Kidney (tissue), 14 donors: ENCODE results near the gene PHF11. TPM values are rescaled to one million over a fixed set of nuclear protein-coding genes. Genes with fewer than 3 reads are reported as not detected.

Source experiments
- DNase-seq, 5 donors: peaks; one replicate each; pipeline ENCODE4 v3.0.0-alpha.2; 2013 to 2020
- FAIRE-seq: peaks from 2 replicates; lab custom pipeline; 2012; peaks lifted over from hg19 to GRCh38; lab: Jason Lieb, UNC
- H3K27ac ChIP-seq, 2 donors: one replicate each; pipeline ENCODE4 v1.7.0; 2013; ENCODE audit warnings: low read depth in 2 of 2, low read length in 2 of 2, inconsistent platforms in 1 of 2
- H3K27me3 ChIP-seq: one replicate; pipeline ENCODE4 v1.7.1; 2013; ENCODE audit warnings: low read length, inconsistent platforms; ENCODE audit not compliant: control insufficient read depth, insufficient read depth
- H3K36me3 ChIP-seq, 3 donors: one replicate each; pipeline versions ENCODE4 v1.7.0 to v1.7.1; 2013; ENCODE audit warnings: low read length in 3 of 3, control low read depth in 1 of 3, inconsistent platforms in 1 of 3; ENCODE audit not compliant: insufficient read depth in 3 of 3, control insufficient read depth in 2 of 3
- H3K4me1 ChIP-seq, 3 donors: one replicate each; pipeline versions ENCODE4 v1.7.0 to v1.7.1; 2013; ENCODE audit warnings: low read length in 3 of 3, inconsistent platforms in 1 of 3, low read depth in 1 of 3; ENCODE audit not compliant: control insufficient read depth in 2 of 3, insufficient read depth in 2 of 3
- H3K4me3 ChIP-seq, 3 donors: one replicate each; pipeline versions ENCODE4 v1.7.0 to v1.8.1; 2013; ENCODE audit warnings: low read length in 3 of 3, control low read depth in 1 of 3, inconsistent platforms in 1 of 3
- H3K9ac ChIP-seq, 3 donors: one replicate each; pipeline versions ENCODE4 v1.7.0 to v1.7.1; 2013; ENCODE audit warnings: low read length in 3 of 3, control low read depth in 1 of 3, inconsistent platforms in 1 of 3
- H3K9me3 ChIP-seq, 3 donors: one replicate each; pipeline versions ENCODE4 v1.7.0 to v1.7.1; 2013; ENCODE audit warnings: low read length in 3 of 3, control low read depth in 1 of 3, inconsistent platforms in 1 of 3; ENCODE audit not compliant: control insufficient read depth in 2 of 3, insufficient read depth in 1 of 3
- intact Hi-C: fragments of 100-400 bp; cut with DNase I; formaldehyde crosslinking; loops from one replicate; pipeline ENCODE4 v1.11.1; 2022
- polyA plus RNA-seq: library from polyadenylated mRNA; stranded (reverse); fragments of 350-450 nt; fragmentation: Illumina TruSeq; extraction: RNeasy Lipid Tissue Mini Kit (QIAGEN cat#74804); gene quantifications from one replicate; pipeline ENCODE4 v1.2.3, GENCODE V29; 2014; ENCODE audit warnings: low read depth, low replicate concordance; ENCODE audit not compliant: insufficient read depth
- total RNA-seq: library from RNA; stranded (reverse); fragmentation: NEBNext Ultra II Directional; extraction: Animal tissue kit (Norgen Biotek cat#: 25700); gene quantifications from one replicate; pipeline ENCODE4 v1.2.1, GENCODE V29; 2021
- TF ChIP-seq, protein P1 (sequence below): IDR thresholded peaks from 3 replicates; pipeline ENCODE4 v1.5.1; 2012; ENCODE audit warnings: mild to moderate bottlenecking, moderate library complexity, borderline replicate concordance; ENCODE audit not compliant: insufficient read depth; ENCODE audit errors: extremely low read depth
- donor health status: control.
- donor health status: control.
- donor health status: control.
- donor health status: control.
- donor health status: control.
- donor health status: DM: yes; HTN: yes; CAD: no.
- donor health status: Normal renal cell carcinoma (clear cell type).

Gene PHF11
- total and polyA plus RNA-seq, 2 donors from 2014 or later: 50.3 to 57.0 TPM

DNA sequence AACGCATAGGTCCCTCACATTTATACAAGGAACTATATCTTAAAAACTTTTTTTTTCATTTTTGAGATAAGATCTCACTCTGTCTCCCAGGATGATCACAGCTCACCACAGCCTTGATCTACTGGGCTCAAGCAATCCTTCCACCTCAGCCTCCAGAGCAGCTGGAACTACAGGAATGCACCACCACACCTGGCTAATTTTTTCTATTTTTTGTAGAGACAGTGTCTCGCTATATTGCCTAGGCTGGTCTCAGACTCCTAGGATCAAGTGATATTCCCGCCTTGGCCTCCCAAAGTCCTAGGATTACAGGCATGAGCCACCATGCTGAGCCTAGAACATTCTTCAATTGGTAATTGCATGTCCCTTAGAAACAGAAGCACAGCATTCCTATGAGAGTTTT, 47.9 kb downstream of the PHF11 start:
- TF ChIP-seq, protein P1, sequence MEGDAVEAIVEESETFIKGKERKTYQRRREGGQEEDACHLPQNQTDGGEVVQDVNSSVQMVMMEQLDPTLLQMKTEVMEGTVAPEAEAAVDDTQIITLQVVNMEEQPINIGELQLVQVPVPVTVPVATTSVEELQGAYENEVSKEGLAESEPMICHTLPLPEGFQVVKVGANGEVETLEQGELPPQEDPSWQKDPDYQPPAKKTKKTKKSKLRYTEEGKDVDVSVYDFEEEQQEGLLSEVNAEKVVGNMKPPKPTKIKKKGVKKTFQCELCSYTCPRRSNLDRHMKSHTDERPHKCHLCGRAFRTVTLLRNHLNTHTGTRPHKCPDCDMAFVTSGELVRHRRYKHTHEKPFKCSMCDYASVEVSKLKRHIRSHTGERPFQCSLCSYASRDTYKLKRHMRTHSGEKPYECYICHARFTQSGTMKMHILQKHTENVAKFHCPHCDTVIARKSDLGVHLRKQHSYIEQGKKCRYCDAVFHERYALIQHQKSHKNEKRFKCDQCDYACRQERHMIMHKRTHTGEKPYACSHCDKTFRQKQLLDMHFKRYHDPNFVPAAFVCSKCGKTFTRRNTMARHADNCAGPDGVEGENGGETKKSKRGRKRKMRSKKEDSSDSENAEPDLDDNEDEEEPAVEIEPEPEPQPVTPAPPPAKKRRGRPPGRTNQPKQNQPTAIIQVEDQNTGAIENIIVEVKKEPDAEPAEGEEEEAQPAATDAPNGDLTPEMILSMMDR: no peak
- Histone ChIP-seq H3K27ac (no peak overlapping the region), H3K9ac (no peak overlapping the region), H3K27me3 (no peaks in the 10 kb centered on the region), H3K4me1 (no peaks in the 10 kb centered on the region), H3K4me3 (no peak overlapping the region), H3K36me3 (peaks cover 0 to 12% (median 8%) of the 10 kb centered on the region in 3 donors), H3K9me3 (no peaks in the 10 kb centered on the region)
- DNase-seq: no peak
- no peak for FAIRE-seq
- intact Hi-C loops: no loop called here

DNA sequence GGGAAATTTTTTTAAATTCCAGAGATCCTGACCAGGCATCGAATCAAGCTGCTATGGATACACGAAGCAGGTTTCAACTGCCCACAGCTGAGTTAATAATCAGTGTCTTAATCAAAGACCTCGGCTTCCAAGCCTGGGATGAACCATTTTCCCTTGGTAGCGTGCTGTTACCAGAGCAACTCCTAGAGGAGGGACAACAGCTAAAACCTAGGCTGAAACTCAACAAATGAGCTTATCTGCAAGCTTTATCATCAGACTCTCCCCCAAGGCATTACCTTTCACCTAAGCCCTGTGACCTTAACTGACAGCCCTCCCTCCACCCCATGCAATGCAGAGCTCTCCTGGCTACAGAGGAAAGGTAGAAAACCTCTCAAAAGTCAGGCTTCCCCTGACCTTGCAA, 49.9 kb downstream of the PHF11 start:
- H3K36me3 ChIP-seq: peaks cover 0 to 11% (median 10%) of the 10 kb centered on the region in 3 donors
- TF ChIP-seq, protein P1: no peak

DNA sequence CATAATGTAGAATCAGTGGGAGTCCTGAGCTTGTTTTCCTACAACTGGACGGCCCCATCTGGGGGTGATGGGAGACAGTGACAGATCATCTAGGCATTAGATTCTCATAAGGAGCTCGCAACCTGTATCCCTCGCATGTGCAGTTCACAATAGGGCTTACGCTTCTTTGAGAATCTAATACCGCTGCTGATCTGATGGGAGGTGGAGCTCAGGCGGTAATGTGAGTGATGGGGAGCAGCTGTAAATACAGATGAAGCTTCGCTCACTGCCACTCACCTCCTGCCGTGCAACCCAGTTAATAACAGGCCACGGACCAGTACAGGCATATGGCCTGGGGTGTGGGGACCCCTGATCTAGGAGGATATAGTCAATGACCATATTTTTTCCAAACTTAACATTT, 50.8 kb downstream of the PHF11 start:
- intact Hi-C loops: no loop called here
- Histone ChIP-seq H3K27ac (no peak overlapping the region), H3K4me1 (no peaks in the 10 kb centered on the region), H3K36me3 (peaks cover 0 to 14% (median 9%) of the 10 kb centered on the region in 3 donors), H3K4me3 (no peak overlapping the region), H3K9ac (no peak overlapping the region), H3K9me3 (no peaks in the 10 kb centered on the region), H3K27me3 (no peaks in the 10 kb centered on the region)
- FAIRE-seq: no peak
- TF ChIP-seq, protein P1: no peak
- no peak for DNase-seq

More for the DNA sequence above, 49.9 kb downstream of the PHF11 start:
- Histone ChIP-seq H3K4me1 (no peaks in the 10 kb centered on the region), H3K9me3 (no peaks in the 10 kb centered on the region), H3K9ac (no peak overlapping the region), H3K4me3 (no peak overlapping the region), H3K27ac (no peak overlapping the region), H3K27me3 (no peaks in the 10 kb centered on the region)
- intact Hi-C loops: no loop called here
- no peak for FAIRE-seq
- DNase-seq: no peak

DNA sequence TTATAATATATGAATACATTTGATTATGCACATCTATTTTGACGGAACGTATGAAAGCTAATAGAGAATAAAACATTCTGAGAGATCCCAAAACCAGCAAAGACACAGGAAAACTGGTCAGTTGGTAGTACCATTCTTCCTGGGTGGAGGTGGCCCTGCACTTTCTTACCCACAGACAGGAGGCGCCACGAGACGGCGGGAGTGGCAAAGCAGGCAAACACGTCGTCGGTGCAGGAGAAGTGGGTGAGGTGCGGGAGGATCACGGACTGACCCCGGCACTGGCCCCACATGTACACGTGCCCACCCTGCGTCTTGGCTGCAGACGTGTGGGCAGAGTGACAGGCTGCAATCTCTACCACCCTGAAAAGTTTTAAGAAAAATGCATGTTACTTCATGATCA, 53.5 kb downstream of the PHF11 start:
- Histone ChIP-seq H3K4me1 (no peaks in the 10 kb centered on the region), H3K27ac (no peak overlapping the region), H3K9ac (no peak overlapping the region), H3K9me3 (no peaks in the 10 kb centered on the region), H3K36me3 (peaks cover 0 to 14% (median 9%) of the 10 kb centered on the region in 3 donors), H3K4me3 (no peak overlapping the region), H3K27me3 (no peaks in the 10 kb centered on the region)
- TF ChIP-seq, protein P1: peak; percentile 2
- intact Hi-C loops: no loop called here
- DNase-seq (no peak), FAIRE-seq (no peak)
